ENCODE results near the gene NCKIPSD.

The NCKIPSD gene

DNA sequence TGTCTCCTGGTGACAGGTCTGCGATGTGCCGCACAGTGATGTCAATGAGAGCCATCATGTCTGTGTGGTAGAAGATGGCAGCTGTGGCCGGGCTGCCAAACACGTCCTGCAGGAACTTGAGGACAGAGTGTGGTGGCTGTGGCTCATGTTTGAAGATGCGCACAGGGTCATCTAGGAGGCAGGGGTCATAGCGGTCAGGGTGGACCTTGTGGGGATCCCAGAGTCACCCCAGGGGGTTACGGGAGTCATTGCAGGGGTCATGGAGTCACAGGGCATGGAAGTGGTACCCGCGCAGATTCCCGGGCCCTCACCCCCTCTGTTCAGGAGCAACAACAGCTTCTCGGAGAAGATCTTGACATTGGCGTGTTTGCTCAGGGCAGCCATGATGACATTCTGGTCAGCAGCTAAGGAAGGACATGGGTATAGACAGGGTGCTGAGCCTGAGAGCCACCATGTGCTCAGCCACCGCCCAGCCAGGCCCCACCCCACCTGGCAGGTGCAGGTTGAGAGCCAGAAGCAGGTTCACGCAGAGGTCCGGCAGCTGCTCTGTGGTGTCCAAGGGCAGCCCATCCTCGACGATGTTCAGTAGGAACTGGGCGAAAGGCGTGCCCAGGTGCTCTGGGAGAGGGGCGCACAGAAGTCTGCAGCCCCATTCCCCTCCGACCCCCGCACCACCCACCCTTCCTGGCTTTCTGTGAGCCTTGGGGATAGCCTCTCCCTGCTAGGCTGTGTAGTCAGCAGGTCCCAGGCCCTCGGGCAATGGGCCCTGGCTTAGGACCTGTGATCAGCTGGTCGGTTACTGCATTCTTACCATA lies 6.9 kb downstream of the NCKIPSD start:
- DNase-seq (ENCODE audit: low read depth in 2 of 2): no peak

DNA sequence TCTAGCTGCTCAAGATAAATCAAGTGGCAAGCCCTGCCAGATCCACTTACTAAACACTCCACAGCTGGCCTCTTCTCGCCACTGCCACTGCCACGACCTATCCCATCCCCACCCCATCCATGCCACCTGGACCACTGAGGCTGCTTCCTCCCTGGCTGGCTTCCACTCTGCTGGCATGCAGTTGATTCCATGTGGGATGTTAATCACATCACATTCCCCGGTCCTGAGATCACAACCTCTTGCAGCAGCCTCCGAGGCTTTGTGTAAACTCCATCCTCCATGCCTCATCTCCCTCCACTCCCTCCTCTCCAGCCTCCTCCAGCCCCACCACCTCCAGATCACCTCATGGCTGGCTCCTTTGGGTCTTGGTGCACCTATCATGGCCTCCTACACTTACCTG lies 7.7 kb downstream of the NCKIPSD start:
- DNase-seq (ENCODE audit: low read depth in 2 of 2): no peak

DNA sequence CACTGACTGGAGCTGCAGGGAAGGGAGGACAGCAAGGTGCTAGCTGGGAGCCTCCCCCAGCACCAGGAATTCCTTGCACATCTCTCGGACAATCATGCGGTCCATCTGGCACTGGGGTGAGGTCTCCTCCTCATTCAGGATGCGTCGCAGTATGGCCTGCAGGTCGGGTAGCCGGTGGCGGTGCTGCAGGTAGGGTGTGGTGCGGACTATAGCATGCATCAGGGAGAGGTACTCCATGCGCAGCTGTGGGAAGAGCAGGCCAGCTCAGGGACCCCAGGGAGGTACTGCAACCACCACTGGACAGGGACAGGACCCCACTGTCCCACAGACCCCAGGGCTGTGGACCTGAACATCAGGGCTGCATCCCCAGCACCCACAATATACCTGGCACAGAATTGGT lies 11.2 kb downstream of the NCKIPSD start:
- no peak for DNase-seq (ENCODE audit: low read depth in 2 of 2)

- DNase-seq (ENCODE audit: low read depth in 2 of 2): no peak
Measured at GRCh38 chr3:48672522-48672921, 13.2 kb downstream of the NCKIPSD start.

DNA sequence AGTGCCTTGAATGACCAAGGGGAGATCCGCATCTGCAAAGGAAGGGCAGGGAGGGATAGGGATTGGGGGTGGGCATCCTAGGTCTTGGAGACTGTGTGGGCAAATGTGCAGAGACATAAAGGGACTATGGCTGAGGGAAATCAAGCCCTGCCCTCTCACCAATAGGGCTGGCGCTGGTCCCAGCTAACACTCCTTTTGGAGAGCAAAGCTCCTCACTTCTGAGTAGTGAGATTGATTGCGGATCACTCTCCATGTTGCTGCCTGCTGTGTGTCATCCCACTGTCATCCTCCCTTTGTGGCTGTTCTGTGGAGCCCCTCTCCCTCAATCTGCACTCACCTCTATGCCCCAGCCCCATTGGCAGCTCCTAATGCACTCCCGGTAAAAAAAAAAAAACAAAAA lies 20.8 kb downstream of the NCKIPSD start:
- no peak for DNase-seq (ENCODE audit: low read depth in 2 of 2)

DNA sequence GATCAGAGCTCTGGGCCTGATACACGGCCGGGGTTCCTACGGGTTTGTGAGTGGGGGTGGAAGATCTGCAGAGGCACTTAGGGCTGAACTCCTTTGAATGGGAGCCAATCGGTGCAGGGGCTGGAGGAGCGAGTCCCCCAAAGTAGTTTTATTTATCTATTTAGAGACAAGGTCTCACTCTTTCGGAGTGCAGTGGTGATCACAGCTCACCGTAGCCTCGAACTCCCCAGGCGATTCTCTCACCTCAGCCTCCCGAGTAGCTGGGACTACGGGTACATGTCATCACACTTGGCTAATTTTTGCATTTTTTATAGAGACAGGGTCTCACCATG lies 21.4 kb downstream of the NCKIPSD start:
- no peak for DNase-seq (ENCODE audit: low read depth in 2 of 2)

DNA sequence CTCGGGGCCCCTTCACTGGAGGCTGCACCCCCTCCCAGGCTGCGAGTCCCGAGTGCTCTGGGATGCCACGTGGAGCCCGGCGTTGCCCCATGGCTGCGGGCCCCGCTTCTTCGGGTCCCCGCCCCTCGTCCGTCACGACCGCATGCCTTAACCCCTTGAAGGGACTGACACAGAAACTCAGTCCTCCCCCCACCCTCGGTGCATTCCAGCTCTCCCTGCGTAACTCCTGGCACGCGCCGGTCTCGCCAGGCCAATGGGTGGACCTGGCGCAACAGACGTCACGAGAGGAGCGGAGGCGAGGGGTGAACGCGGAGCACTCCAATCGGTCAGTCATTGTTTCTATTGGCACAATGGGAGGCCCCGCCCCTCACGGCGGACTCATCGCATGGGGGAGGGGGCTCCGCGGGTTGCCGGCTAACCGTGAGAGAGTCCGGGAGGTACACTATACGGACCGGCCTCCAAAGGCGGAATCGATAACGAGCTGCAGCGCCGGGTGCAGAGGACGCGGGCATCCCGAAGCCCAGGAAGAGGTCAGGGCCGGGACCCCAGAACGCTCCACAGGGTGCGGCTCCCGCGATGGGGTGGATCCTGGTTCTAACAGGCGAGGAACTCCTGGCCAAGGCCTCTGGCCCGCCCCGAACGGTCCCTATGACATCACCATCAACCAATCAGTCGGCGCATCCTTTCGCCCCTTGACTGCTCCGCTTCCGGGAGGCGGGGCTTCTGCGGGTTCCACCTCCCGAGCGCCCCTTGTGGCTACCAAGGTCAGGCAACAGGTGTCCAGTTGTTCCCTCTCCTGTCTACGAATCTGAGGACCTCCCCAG lies 22.0 kb downstream of the NCKIPSD start:
- peak; percentile 70 to 90 for DNase-seq (ENCODE audit: low read depth in 2 of 2)

DNA sequence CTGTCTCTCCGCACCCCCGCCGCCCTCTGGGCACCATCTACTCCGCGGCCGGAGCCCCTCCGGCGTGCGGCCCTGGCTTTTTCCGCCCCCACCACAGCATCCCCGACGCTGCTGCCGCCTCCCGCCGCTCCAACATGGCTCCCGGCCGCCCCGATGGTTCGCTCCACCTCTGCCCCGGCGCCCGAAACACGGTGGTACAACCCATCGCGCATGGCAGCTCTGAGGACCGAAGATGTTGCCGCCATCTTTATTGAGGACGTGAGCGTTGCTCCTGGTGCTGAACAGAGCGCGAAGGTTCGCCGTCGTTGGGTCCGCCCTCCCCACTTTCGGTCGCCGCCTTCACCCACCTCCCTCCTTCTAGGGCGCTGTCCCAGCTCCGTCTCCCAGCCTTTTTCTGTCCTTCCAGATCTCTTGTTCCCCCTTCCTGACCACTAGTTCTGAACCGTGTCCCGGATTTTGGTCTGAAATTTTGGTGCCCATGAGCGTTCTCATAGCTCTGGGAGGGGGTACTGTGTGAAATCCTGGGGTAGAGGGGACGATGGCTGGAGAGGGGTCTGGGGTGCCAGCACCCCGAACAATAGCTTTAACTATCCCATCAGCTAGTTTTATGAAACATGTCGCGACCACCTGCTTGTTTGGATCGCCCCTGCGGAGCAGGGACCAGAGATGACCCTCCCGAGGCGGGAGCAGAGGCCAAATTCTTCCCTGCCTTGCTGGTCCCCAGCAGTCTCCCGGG lies 22.8 kb downstream of the NCKIPSD start, which contains the start of gene CELSR3:
Gene CELSR3, minus strand, starts transcription at position 134 of the 736 bp plus-strand sequence. CDS start 252 bp downstream, outside the sequence.
- DNase-seq (ENCODE audit: low read depth in 2 of 2): peak; percentile 11 to 54

DNA sequence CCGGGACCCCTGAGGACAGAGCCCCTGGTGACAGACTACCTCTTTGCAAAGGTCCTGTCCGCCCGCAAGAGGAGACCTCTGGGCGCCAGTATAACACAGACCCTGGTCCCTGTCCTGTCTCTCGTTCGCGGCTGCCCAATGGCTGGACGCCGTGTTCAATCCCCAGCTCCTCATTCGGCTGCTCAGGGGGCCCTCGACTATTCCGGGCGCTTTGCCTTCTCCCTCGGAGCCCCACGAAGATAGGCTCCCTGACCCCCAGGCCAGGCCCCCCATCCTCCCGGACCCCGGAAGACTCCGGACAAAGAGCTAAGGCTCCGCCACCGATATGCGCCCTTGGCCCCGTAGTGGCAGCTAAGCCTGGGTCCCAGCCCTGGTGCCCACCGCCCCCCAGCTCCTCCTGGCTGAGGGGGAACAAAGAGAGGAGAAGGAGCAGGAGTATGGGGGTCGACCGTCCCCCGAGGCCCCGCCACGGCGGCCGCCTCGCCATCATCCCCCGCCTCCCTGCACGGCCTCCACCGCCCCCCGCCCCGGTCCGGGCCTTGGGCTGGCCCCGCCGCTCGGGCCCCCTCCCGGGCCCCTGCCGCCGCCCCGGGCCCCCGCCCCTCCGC lies 23.5 kb downstream of the NCKIPSD start:
- DNase-seq (ENCODE audit: low read depth in 2 of 2): no peak

DNA sequence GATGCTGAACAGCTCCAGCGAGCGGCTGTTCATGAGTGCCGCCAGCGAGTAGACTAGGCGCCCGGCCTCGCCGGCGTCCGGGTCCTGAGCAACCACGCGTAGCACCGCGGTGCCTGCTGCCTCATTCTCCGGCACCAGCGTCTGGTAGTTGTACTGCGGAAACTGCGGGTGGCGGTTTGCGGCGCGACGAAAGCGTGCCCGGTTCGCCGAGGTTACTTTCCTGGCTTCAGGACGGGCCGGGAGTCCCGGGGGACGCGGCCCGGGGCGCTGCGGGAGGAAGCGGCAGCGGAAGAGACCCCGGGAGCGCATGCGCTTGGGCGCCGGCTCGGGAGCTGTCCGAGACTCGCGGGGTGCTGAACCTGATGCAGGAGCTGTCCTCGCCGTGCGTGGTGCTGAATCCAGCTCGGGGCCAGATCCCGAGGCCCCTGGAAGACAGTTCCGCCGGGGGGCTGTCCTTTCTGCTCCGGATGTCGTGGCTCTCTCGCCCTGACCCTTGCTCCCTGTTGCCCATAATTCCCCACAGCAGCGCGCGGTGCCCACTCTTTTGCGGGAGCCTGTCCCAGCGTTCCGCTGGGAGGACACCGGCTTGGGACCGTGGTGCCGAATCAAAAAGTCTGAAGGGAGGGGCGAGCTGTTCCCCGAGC lies 24.1 kb downstream of the NCKIPSD start:
- peak; percentile 53 to 65 for DNase-seq (ENCODE audit: low read depth in 2 of 2)

DNA sequence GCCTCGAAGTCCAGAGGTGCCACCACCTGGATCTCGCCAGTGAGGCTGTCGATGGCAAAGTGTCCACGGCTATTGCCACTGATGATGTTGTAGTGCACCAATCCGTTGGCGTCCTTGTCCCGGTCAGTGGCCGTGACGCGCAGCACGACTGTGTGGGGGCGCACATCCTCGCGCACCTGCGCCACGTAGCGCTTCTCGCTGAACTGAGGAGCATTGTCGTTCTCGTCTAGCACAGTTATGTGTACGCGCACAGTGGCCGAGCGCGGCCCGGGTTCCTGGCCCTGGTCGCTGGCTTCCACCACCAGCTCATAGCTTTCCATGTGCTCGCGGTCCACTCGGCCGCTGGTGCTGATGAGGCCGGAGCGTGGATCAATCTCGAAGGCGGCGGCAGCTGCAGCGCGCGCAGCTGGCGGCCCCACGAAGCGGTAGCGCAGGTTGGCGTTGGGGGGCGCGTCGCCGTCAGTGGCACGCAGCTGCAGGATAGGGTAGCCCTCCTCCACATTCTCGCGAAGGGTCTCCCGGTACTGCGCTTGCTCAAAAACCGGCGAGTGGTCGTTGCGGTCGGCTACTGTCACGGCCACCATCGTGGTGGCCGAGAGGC lies 24.8 kb downstream of the NCKIPSD start:
- no peak for DNase-seq (ENCODE audit: low read depth in 2 of 2)

DNA sequence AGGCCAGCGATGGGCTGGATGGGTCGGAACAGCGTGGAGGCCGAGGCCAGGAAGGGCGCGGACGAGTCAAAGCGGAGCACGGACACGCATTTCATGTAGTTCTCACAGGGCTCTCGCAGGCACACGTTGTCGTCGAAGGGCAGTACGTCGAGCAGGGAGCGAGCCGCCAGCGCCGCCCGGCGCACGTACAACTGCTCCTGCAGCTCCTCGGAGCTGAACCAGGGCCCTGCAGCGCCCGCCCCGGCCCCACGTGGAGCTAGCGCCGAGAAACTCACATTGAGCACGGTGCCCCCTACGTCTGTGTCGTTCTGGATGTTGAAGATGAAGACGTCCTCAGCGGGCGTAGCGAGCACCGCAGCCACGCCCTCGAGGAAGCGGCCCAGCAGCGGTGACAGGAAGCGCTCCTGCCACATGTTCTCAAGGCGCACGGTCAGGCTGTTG lies 28.9 kb downstream of the NCKIPSD start:
- no peak for DNase-seq (ENCODE audit: low read depth in 2 of 2)

- DNase-seq (ENCODE audit: low read depth in 2 of 2): peak; percentile 64 to 81
Measured at GRCh38 chr3:48656061-48656840, 29.5 kb downstream of the NCKIPSD start.

- peak; percentile 8 to 45 for DNase-seq (ENCODE audit: low read depth in 2 of 2)
Measured at GRCh38 chr3:48655606-48656005, 30.1 kb downstream of the NCKIPSD start.

DNA sequence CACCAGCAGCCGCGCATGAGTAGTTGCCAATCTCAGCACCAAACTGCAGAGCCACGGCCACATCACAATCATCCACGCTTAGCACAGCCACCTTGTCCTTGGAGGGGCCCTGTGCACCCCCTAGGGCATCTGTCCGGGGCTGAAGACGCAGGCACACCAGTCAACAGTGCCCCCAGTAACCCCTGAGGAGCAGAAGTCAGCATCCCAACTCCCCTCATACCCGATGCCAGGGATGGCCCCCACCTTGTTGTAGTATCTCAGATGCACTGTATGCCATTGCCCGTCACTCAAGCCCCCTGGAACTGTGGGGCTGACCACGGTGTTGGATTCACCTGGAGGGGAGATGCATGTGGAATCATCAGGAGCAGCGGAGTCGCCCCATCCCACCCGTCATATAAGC lies 30.7 kb downstream of the NCKIPSD start:
- no peak for DNase-seq (ENCODE audit: low read depth in 2 of 2)

- no peak for DNase-seq (ENCODE audit: low read depth in 2 of 2)
Measured at GRCh38 chr3:48652923-48653715, 32.6 kb downstream of the NCKIPSD start.

DNA sequence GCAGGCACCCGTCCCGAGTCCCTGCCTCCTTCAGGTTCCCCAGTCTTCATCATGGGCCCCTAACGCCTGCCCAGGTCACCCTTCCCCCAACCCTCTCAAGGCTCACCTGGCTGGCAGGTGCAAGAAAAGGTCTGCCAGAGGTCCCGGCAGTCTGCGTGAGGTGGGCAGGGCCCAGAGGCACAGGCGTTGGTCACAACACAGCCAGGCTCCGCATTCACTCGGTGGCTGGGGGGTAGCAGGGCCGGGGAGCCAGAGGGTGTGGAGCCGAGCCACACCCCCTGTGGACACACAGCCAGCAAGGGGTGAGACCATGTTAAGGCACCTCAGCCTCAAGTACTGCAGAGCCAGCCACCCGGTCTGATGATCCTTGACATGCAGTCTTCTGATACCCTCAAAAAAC lies 33.9 kb downstream of the NCKIPSD start:
- DNase-seq (ENCODE audit: low read depth in 2 of 2): no peak

- DNase-seq (ENCODE audit: low read depth in 2 of 2): no peak
Measured at GRCh38 chr3:48650723-48651122, 35.0 kb downstream of the NCKIPSD start.

GRCh38 chr3:48648188-48648850 lies 37.4 kb downstream of the NCKIPSD start:
- no peak for DNase-seq (ENCODE audit: low read depth in 2 of 2)
